Measurements from ENCODE around the gene PRSS38.

PRSS38 gene

GRCh38 chr1:227883073-227883520 is 67.6 kb downstream of the PRSS38 start:
- H3K4me3 ChIP-seq (ENCODE audit: low read depth, low read length): no peak overlapping the region
- no peaks in the 10 kb centered on the region for H3K36me3 ChIP-seq (ENCODE audit: control insufficient read depth, insufficient read depth, low read length)
- H3K27me3 ChIP-seq (ENCODE audit: control insufficient read depth, insufficient read depth, low read length): no peaks in the 10 kb centered on the region
- no peaks in the 10 kb centered on the region for H3K9me3 ChIP-seq (ENCODE audit: control insufficient read depth, insufficient read depth, low read depth, low read length)
- no peak overlapping the region for H3K27ac ChIP-seq (ENCODE audit: low read depth, low read length)
- H3K4me1 ChIP-seq (ENCODE audit: control insufficient read depth, insufficient read depth, low read length): peaks cover 15% of the 10 kb centered on the region
- H3K9ac ChIP-seq (ENCODE audit: low read length): no peak overlapping the region

DNA sequence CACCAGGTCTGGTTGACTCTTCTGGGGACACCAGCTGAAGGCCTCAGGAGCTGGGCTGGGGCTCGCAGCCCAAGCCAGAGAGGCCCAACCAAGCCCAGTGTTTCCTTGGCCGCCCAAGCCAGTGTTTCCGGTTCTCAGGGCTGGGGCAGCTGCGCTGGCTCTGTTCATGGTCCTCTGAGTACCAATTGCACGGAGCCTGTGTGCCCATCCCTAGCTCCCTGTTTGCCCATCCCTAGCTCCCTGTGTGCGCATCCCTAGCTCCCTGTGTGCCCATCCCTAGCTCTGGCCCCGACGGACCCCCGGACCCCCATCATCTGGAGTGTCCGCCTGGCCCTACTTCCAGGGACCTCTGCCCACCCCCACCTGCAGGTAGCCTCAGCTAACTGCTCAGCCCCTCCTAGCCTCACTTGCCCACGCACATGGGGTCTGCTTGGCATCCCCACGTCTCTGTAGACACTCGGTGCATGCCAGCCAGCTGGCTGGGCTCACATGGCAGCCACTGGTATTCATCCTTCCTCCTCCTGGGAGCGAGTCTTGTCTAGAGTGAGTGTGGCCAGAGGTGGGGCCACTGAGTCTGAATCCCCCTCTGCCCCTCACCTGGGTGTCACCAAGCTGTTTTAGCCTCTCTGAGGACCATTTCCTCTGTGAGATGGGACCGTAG is 68.3 kb downstream of the PRSS38 start:
- Histone ChIP-seq H3K27ac (ENCODE audit: low read depth, low read length) (no peak overlapping the region), H3K4me1 (ENCODE audit: control insufficient read depth, insufficient read depth, low read length) (peaks cover 22% of the 10 kb centered on the region), H3K4me3 (ENCODE audit: low read depth, low read length) (no peak overlapping the region), H3K36me3 (ENCODE audit: control insufficient read depth, insufficient read depth, low read length) (no peaks in the 10 kb centered on the region), H3K9me3 (ENCODE audit: control insufficient read depth, insufficient read depth, low read depth, low read length) (no peaks in the 10 kb centered on the region), H3K27me3 (ENCODE audit: control insufficient read depth, insufficient read depth, low read length) (no peaks in the 10 kb centered on the region), H3K9ac (ENCODE audit: low read length) (no peak overlapping the region)

GRCh38 chr1:227884370-227885134 is 69.1 kb downstream of the PRSS38 start:
- no peaks in the 10 kb centered on the region for H3K36me3 ChIP-seq (ENCODE audit: control insufficient read depth, insufficient read depth, low read length)
- H3K9ac ChIP-seq (ENCODE audit: low read length): no peak overlapping the region
- peaks cover 23% of the 10 kb centered on the region for H3K4me1 ChIP-seq (ENCODE audit: control insufficient read depth, insufficient read depth, low read length)
- no peak overlapping the region for H3K27ac ChIP-seq (ENCODE audit: low read depth, low read length)
- H3K4me3 ChIP-seq (ENCODE audit: low read depth, low read length): no peak overlapping the region
- H3K9me3 ChIP-seq (ENCODE audit: control insufficient read depth, insufficient read depth, low read depth, low read length): no peaks in the 10 kb centered on the region
- H3K27me3 ChIP-seq (ENCODE audit: control insufficient read depth, insufficient read depth, low read length): no peaks in the 10 kb centered on the region

DNA sequence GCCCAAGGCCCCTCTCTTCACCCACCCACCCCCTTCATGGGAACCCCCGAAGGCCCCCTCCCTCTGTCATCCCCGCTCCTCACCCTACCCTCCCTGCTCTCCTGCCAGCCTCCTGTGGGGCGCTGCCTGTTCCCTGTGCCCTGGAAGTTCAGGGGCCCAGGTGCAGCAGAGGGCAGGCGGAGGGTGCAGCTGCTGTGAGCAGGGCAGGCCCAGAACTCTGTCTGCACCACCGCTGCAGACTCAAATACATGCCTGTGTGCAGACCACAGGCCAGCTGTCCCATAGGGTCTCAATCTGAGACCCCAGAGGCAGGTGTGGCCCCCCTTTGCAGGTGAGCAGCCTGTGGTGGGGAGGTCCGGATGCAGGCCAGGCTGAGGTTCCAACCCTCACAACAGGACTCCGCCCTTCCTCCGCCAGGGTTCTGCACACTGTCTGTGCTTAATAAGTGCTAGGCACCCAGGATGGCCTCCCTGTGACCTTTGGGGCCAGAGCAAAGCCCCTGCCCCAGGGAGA is 69.7 kb downstream of the PRSS38 start:
- Histone ChIP-seq H3K27me3 (ENCODE audit: control insufficient read depth, insufficient read depth, low read length) (no peaks in the 10 kb centered on the region), H3K36me3 (ENCODE audit: control insufficient read depth, insufficient read depth, low read length) (no peaks in the 10 kb centered on the region), H3K9ac (ENCODE audit: low read length) (no peak overlapping the region), H3K4me1 (ENCODE audit: control insufficient read depth, insufficient read depth, low read length) (peaks cover 23% of the 10 kb centered on the region), H3K9me3 (ENCODE audit: control insufficient read depth, insufficient read depth, low read depth, low read length) (no peaks in the 10 kb centered on the region), H3K27ac (ENCODE audit: low read depth, low read length) (no peak overlapping the region), H3K4me3 (ENCODE audit: low read depth, low read length) (no peak overlapping the region)

- H3K9me3 ChIP-seq (ENCODE audit: control insufficient read depth, insufficient read depth, low read depth, low read length): no peaks in the 10 kb centered on the region
- H3K27ac ChIP-seq (ENCODE audit: low read depth, low read length): no peak overlapping the region
- peaks cover 23% of the 10 kb centered on the region for H3K4me1 ChIP-seq (ENCODE audit: control insufficient read depth, insufficient read depth, low read length)
- H3K36me3 ChIP-seq (ENCODE audit: control insufficient read depth, insufficient read depth, low read length): no peaks in the 10 kb centered on the region
- no peak overlapping the region for H3K4me3 ChIP-seq (ENCODE audit: low read depth, low read length)
- no peaks in the 10 kb centered on the region for H3K27me3 ChIP-seq (ENCODE audit: control insufficient read depth, insufficient read depth, low read length)
- H3K9ac ChIP-seq (ENCODE audit: low read length): no peak overlapping the region
Measured at GRCh38 chr1:227885648-227886502, 70.4 kb downstream of the PRSS38 start.

- no peaks in the 10 kb centered on the region for H3K36me3 ChIP-seq (ENCODE audit: control insufficient read depth, insufficient read depth, low read length)
- H3K4me3 ChIP-seq (ENCODE audit: low read depth, low read length): peak overlapping the region; percentile 65
- no peaks in the 10 kb centered on the region for H3K9me3 ChIP-seq (ENCODE audit: control insufficient read depth, insufficient read depth, low read depth, low read length)
- H3K27me3 ChIP-seq (ENCODE audit: control insufficient read depth, insufficient read depth, low read length): no peaks in the 10 kb centered on the region
- no peak overlapping the region for H3K27ac ChIP-seq (ENCODE audit: low read depth, low read length)
- H3K4me1 ChIP-seq (ENCODE audit: control insufficient read depth, insufficient read depth, low read length): peaks cover 23% of the 10 kb centered on the region
- H3K9ac ChIP-seq (ENCODE audit: low read length): no peak overlapping the region
Measured at GRCh38 chr1:227886503-227886961, 71.1 kb downstream of the PRSS38 start.

GRCh38 chr1:227886993-227887696 is 71.7 kb downstream of the PRSS38 start:
- Histone ChIP-seq H3K27ac (ENCODE audit: low read depth, low read length) (no peak overlapping the region; the same call in 1 of the 2 replicates), H3K4me3 (ENCODE audit: low read depth, low read length) (peak overlapping the region; percentile 65), H3K4me1 (ENCODE audit: control insufficient read depth, insufficient read depth, low read length) (peaks cover 29% of the 10 kb centered on the region), H3K9me3 (ENCODE audit: control insufficient read depth, insufficient read depth, low read depth, low read length) (no peaks in the 10 kb centered on the region), H3K27me3 (ENCODE audit: control insufficient read depth, insufficient read depth, low read length) (no peaks in the 10 kb centered on the region), H3K9ac (ENCODE audit: low read length) (no peak overlapping the region), H3K36me3 (ENCODE audit: control insufficient read depth, insufficient read depth, low read length) (no peaks in the 10 kb centered on the region)

- peak overlapping the region; percentile 65 for H3K4me3 ChIP-seq (ENCODE audit: low read depth, low read length)
- no peaks in the 10 kb centered on the region for H3K27me3 ChIP-seq (ENCODE audit: control insufficient read depth, insufficient read depth, low read length)
- no peak overlapping the region; the same call in 1 of the 2 replicates for H3K27ac ChIP-seq (ENCODE audit: low read depth, low read length)
- H3K9me3 ChIP-seq (ENCODE audit: control insufficient read depth, insufficient read depth, low read depth, low read length): no peaks in the 10 kb centered on the region
- H3K9ac ChIP-seq (ENCODE audit: low read length): no peak overlapping the region
- no peaks in the 10 kb centered on the region for H3K36me3 ChIP-seq (ENCODE audit: control insufficient read depth, insufficient read depth, low read length)
- peaks cover 36% of the 10 kb centered on the region for H3K4me1 ChIP-seq (ENCODE audit: control insufficient read depth, insufficient read depth, low read length)
Measured at GRCh38 chr1:227887697-227888403, 72.4 kb downstream of the PRSS38 start.

GRCh38 chr1:227888404-227889046 is 73.0 kb downstream of the PRSS38 start:
- Histone ChIP-seq H3K4me3 (ENCODE audit: low read depth, low read length) (no peak overlapping the region), H3K36me3 (ENCODE audit: control insufficient read depth, insufficient read depth, low read length) (no peaks in the 10 kb centered on the region), H3K9me3 (ENCODE audit: control insufficient read depth, insufficient read depth, low read depth, low read length) (no peaks in the 10 kb centered on the region), H3K27me3 (ENCODE audit: control insufficient read depth, insufficient read depth, low read length) (no peaks in the 10 kb centered on the region), H3K27ac (ENCODE audit: low read depth, low read length) (no peak overlapping the region), H3K4me1 (ENCODE audit: control insufficient read depth, insufficient read depth, low read length) (peaks cover 43% of the 10 kb centered on the region), H3K9ac (ENCODE audit: low read length) (no peak overlapping the region)

Measured in HUES6 (cell line).